ENCODE data around the gene PCLAF.

Gene PCLAF, protein sequence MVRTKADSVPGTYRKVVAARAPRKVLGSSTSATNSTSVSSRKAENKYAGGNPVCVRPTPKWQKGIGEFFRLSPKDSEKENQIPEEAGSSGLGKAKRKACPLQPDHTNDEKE

GRCh38 chr15:64381000-64381751, at the start of gene PCLAF:
PCLAF (minus strand) TSS chr15:64381441; CDS start chr15:64381371, 70 bp downstream.
- H3K4me1 ChIP-seq (ENCODE audit: low read length) = peaks cover 14% of the 10 kb centered on the region
- peak within 1 kb of the TSS; percentile 93 for H3K9ac ChIP-seq (ENCODE audit: low read length)
- no peak for TF ChIP-seq EZH2phosphoT487 (IDR thresholded peaks at IDR 0.05; ENCODE audit: low read depth)
- TF ChIP-seq, protein P1, sequence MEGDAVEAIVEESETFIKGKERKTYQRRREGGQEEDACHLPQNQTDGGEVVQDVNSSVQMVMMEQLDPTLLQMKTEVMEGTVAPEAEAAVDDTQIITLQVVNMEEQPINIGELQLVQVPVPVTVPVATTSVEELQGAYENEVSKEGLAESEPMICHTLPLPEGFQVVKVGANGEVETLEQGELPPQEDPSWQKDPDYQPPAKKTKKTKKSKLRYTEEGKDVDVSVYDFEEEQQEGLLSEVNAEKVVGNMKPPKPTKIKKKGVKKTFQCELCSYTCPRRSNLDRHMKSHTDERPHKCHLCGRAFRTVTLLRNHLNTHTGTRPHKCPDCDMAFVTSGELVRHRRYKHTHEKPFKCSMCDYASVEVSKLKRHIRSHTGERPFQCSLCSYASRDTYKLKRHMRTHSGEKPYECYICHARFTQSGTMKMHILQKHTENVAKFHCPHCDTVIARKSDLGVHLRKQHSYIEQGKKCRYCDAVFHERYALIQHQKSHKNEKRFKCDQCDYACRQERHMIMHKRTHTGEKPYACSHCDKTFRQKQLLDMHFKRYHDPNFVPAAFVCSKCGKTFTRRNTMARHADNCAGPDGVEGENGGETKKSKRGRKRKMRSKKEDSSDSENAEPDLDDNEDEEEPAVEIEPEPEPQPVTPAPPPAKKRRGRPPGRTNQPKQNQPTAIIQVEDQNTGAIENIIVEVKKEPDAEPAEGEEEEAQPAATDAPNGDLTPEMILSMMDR (IDR thresholded peaks at IDR 0.05; ENCODE audit: low read depth, low read length) = peak; percentile 18; the same call in 1 of the 2 replicates
- H3K27ac ChIP-seq (ENCODE audit: low read length) = peak within 1 kb of the TSS; percentile 29
- peaks cover 6% of the 10 kb centered on the region for H3K36me3 ChIP-seq (replicated peaks; ENCODE audit: low read depth, low read length)
- peak within 1 kb of the TSS; percentile 94 for H2AFZ ChIP-seq (ENCODE audit: low read depth, low read length)
- peak within 1 kb of the TSS; percentile 99 for H3K4me2 ChIP-seq (ENCODE audit: low read length)
- H3K27me3 ChIP-seq (ENCODE audit: low read depth, low read length) = no peaks in the 10 kb centered on the region
- H4K20me1 ChIP-seq (ENCODE audit: insufficient read depth, low read length) = no peaks in the 10 kb centered on the region
- H3K4me3 ChIP-seq (ENCODE audit: low read length) = peak within 1 kb of the TSS; percentile 97
- H3K9me3 ChIP-seq (ENCODE audit: insufficient read depth, low read length) = no peaks in the 10 kb centered on the region
- H3K79me2 ChIP-seq (ENCODE audit: low read length) = peaks cover 21% of the 10 kb centered on the region

GRCh38 chr15:64430000-64430735, 48.9 kb upstream of the PCLAF start:
- H3K9me3 ChIP-seq (ENCODE audit: insufficient read depth, low read length) = no peaks in the 10 kb centered on the region
- no peak overlapping the region for H3K9ac ChIP-seq (ENCODE audit: low read length)
- no peaks in the 10 kb centered on the region for H4K20me1 ChIP-seq (ENCODE audit: insufficient read depth, low read length)
- no peak overlapping the region for H3K4me3 ChIP-seq (ENCODE audit: low read length)
- no peak overlapping the region for H2AFZ ChIP-seq (ENCODE audit: low read depth, low read length)
- no peak overlapping the region for H3K27ac ChIP-seq (ENCODE audit: low read length)
- H3K79me2 ChIP-seq (ENCODE audit: low read length) = no peaks in the 10 kb centered on the region
- H3K4me2 ChIP-seq (ENCODE audit: low read length) = no peak overlapping the region
- no peaks in the 10 kb centered on the region for H3K4me1 ChIP-seq (ENCODE audit: low read length)
- H3K27me3 ChIP-seq (ENCODE audit: low read depth, low read length) = no peaks in the 10 kb centered on the region
- peaks cover 6% of the 10 kb centered on the region for H3K36me3 ChIP-seq (replicated peaks; ENCODE audit: low read depth, low read length)
- no peak for TF ChIP-seq EZH2phosphoT487 (IDR thresholded peaks at IDR 0.05; ENCODE audit: low read depth)
- TF ChIP-seq, protein P1 (IDR thresholded peaks at IDR 0.05; ENCODE audit: low read depth, low read length) = no peak

DNA sequence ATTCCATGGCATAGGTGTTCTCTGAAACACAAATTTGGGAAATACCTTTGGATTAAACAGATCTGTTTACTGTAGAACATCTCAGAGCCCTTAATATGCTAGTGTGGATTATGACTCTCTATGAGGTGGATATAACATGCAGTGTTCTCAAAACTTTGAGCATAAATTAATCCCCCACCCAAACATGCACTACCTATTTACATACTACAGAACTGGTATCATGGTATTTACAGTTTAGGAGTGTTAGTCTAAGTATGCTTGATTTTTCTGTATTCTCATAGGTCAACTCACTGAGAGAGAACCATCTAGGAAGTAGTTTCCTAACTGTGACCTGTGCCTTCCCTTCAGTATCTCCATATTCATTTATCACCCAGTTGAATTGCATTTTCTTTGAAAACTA, 48.2 kb upstream of the PCLAF start:
- peaks cover 10% of the 10 kb centered on the region for H3K36me3 ChIP-seq (replicated peaks; ENCODE audit: low read depth, low read length)
- H3K27ac ChIP-seq (ENCODE audit: low read length) = no peak overlapping the region
- no peaks in the 10 kb centered on the region for H3K9me3 ChIP-seq (ENCODE audit: insufficient read depth, low read length)
- TF ChIP-seq EZH2phosphoT487 (IDR thresholded peaks at IDR 0.05; ENCODE audit: low read depth) = no peak
- TF ChIP-seq, protein P1 (IDR thresholded peaks at IDR 0.05; ENCODE audit: low read depth, low read length) = no peak
- H2AFZ ChIP-seq (ENCODE audit: low read depth, low read length) = no peak overlapping the region
- H3K27me3 ChIP-seq (ENCODE audit: low read depth, low read length) = no peaks in the 10 kb centered on the region
- no peak overlapping the region for H3K9ac ChIP-seq (ENCODE audit: low read length)
- H3K4me2 ChIP-seq (ENCODE audit: low read length) = no peak overlapping the region
- H3K79me2 ChIP-seq (ENCODE audit: low read length) = no peaks in the 10 kb centered on the region
- H3K4me1 ChIP-seq (ENCODE audit: low read length) = peaks cover under 1% of the 10 kb centered on the region
- H4K20me1 ChIP-seq (ENCODE audit: insufficient read depth, low read length) = no peaks in the 10 kb centered on the region
- H3K4me3 ChIP-seq (ENCODE audit: low read length) = no peak overlapping the region
